ENCODE data around the gene TENM4. TPM values are rescaled to one million over a fixed set of nuclear protein-coding genes. Genes with fewer than 3 reads are reported as not detected.

The TENM4 gene
- total and polyA plus RNA-seq, 2 of the 13 experiments (the other 11 are each of a cell fraction or from before 2014, with no cell fraction given), result not detected

DNA sequence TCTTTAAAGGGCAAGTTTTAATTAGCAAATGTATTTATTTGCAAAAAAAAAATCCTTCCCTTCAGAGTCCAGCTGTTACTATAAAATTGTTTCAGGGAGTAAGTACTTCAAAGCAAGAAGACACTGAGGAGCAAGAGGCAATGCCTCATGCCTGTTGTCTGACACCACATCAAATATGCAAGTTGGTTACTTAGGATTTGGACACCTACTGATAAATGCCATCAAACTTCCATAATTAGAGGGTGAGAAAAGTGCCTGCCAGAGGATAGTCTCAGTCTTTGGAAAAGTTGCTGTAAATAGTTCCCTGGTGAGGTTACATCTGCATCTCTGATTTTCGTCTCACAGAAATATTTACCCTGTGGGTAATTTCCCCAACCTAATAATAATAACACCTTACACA, 4.1 kb upstream of the TENM4 start (continued):
- TF ChIP-seq ZNF569 (CRISPR knock-in tag; IDR thresholded peaks at IDR 0.05; ENCODE audit: borderline replicate concordance), result no peak

DNA sequence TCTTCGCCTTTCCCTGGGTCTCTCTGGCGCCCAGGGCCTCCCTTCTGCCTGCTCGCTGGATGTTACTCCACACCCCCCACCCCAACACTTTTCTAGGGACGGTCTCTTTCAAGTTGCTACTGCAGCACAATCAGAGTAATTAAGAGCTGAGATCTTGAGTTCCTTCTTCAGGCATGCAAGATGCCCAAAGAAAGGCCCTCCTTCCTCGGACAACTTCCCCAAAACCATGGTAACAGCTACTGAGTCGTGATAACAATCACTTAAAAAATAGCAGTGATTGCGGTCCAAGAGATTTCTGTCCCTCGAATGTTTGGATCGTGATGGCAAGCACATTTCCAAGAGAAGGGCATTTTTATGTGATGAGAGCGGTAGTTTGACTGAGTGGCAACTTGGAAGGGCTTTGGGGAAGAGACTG, 638 bp upstream of the TENM4 start:
- H3K4me1 ChIP-seq (ENCODE audit: insufficient read depth, low read length), result no peaks in the 10 kb centered on the region
- peaks cover 3 to 52% of the 10 kb centered on the region in 2 experiments for H3K27me3 ChIP-seq (ENCODE audit: control insufficient read depth in 1 of 2, insufficient read depth in 2 of 2, low read length in 2 of 2)
- no peaks in the 10 kb centered on the region for H4K20me1 ChIP-seq (ENCODE audit: insufficient read depth, low read length)
- no peak overlapping the region for H3K9ac ChIP-seq (ENCODE audit: insufficient read depth, low read depth, low read length)
- H2AFZ ChIP-seq (ENCODE audit: low read length), result no peak overlapping the region
- no peak overlapping the region for H3K4me3 ChIP-seq (replicated peaks in 1 of 3; ENCODE audit: insufficient read depth in 1 of 3, low read depth in 2 of 3, low read length in 3 of 3)
- intact Hi-C loops (cut with micrococcal nuclease; ENCODE audit: unreplicated experiment) (no loop called here), in situ Hi-C loops (cut with HindIII; ENCODE audit: extremely low pct_ligation_motif_present, low pct_unique_long_range_greater_than_20kb) (no loop called here)
- no peaks in the 10 kb centered on the region for H3K79me2 ChIP-seq (ENCODE audit: insufficient read depth, low read length)
- 31% methylated on average over 10 of the region's 10 CpGs for WGBS (ENCODE audit: low lambda C conversion rate)
- ATAC-seq (no peak), DNase-seq (ENCODE audit: low spot score) (no peak), FAIRE-seq (no peak)
- BruUV-seq (replicated peaks), result no TSS peak
- H3K9me3 ChIP-seq (ENCODE audit: low read length), result no peaks in the 10 kb centered on the region
- H3K36me3 ChIP-seq (replicated peaks in 1 of 2; ENCODE audit: control insufficient read depth in 1 of 2, insufficient read depth in 2 of 2, low read length in 2 of 2), result no peaks in the 10 kb centered on the region
- no peak for TF ChIP-seq CHD2 (IDR thresholded peaks at IDR 0.05; ENCODE audit: low read depth, low read length)
- TF ChIP-seq, protein P1, sequence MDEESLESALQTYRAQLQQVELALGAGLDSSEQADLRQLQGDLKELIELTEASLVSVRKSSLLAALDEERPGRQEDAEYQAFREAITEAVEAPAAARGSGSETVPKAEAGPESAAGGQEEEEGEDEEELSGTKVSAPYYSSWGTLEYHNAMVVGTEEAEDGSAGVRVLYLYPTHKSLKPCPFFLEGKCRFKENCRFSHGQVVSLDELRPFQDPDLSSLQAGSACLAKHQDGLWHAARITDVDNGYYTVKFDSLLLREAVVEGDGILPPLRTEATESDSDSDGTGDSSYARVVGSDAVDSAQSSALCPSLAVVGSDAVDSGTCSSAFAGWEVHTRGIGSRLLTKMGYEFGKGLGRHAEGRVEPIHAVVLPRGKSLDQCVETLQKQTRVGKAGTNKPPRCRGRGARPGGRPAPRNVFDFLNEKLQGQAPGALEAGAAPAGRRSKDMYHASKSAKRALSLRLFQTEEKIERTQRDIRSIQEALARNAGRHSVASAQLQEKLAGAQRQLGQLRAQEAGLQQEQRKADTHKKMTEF (CRISPR knock-in tag; IDR thresholded peaks at IDR 0.05), result no peak
- TF ChIP-seq ZNF253 (CRISPR knock-in tag; IDR thresholded peaks at IDR 0.05; ENCODE audit: borderline replicate concordance), result no peak
- TF ChIP-seq, protein P2, sequence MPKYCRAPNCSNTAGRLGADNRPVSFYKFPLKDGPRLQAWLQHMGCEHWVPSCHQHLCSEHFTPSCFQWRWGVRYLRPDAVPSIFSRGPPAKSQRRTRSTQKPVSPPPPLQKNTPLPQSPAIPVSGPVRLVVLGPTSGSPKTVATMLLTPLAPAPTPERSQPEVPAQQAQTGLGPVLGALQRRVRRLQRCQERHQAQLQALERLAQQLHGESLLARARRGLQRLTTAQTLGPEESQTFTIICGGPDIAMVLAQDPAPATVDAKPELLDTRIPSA (CRISPR knock-in tag; IDR thresholded peaks at IDR 0.05; ENCODE audit: borderline replicate concordance), result no peak
- no peak for TF ChIP-seq ZNF33B (CRISPR knock-in tag; IDR thresholded peaks at IDR 0.05)
- no peak for TF ChIP-seq ZNF780A (CRISPR knock-in tag; IDR thresholded peaks at IDR 0.05)
- no peak for TF ChIP-seq ZFP82 (CRISPR knock-in tag; IDR thresholded peaks at IDR 0.05; ENCODE audit: borderline replicate concordance)
- no peak for TF ChIP-seq JUNB (CRISPR knock-in tag; IDR thresholded peaks at IDR 0.05; ENCODE audit: borderline replicate concordance)
- TF ChIP-seq, protein P3, sequence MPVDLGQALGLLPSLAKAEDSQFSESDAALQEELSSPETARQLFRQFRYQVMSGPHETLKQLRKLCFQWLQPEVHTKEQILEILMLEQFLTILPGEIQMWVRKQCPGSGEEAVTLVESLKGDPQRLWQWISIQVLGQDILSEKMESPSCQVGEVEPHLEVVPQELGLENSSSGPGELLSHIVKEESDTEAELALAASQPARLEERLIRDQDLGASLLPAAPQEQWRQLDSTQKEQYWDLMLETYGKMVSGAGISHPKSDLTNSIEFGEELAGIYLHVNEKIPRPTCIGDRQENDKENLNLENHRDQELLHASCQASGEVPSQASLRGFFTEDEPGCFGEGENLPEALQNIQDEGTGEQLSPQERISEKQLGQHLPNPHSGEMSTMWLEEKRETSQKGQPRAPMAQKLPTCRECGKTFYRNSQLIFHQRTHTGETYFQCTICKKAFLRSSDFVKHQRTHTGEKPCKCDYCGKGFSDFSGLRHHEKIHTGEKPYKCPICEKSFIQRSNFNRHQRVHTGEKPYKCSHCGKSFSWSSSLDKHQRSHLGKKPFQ (CRISPR knock-in tag; IDR thresholded peaks at IDR 0.05; ENCODE audit: insufficient replicate concordance), result no peak
- no peak for TF ChIP-seq GABPB1 (CRISPR knock-in tag; IDR thresholded peaks at IDR 0.05)
- no peak for TF ChIP-seq KLF11 (CRISPR knock-in tag; IDR thresholded peaks at IDR 0.05)
- no peak for TF ChIP-seq ZNF790 (CRISPR knock-in tag; IDR thresholded peaks at IDR 0.05; ENCODE audit: borderline replicate concordance)
- no peak for TF ChIP-seq GATA4 (IDR thresholded peaks at IDR 0.05; ENCODE audit: borderline replicate concordance, low read depth)
- TF ChIP-seq ARHGAP35 (CRISPR knock-in tag; IDR thresholded peaks at IDR 0.05; ENCODE audit: borderline replicate concordance), result no peak
- TF ChIP-seq ZNF350 (CRISPR knock-in tag; IDR thresholded peaks at IDR 0.05; ENCODE audit: borderline replicate concordance, low read depth), result no peak
- TF ChIP-seq ZNF7 (CRISPR knock-in tag; IDR thresholded peaks at IDR 0.05), result no peak
- POLR2A ChIA-PET, result no interaction called here
- no peak overlapping the region for H3K27ac ChIP-seq (ENCODE audit: extremely low read length, insufficient read depth, low read length)
- no peak overlapping the region for H3K4me2 ChIP-seq (ENCODE audit: low read depth, low read length)
- CTCF ChIA-PET (ENCODE audit: low intra/inter-chr PET ratio, low total read pairs), result no interaction called here

All from HepG2 (cell line).